T1000 (cell line): ENCODE data around the gene PRR11.
"Not testable (repeated sequence)": the region's sequence is repeated elsewhere in the genome, so short reads cannot be mapped to it uniquely, and the experiment has no call there.

Source experiments
- DNase-seq: peaks from one replicate; lab custom pipeline; 2025; ENCODE audit warnings: mixed read lengths; lab: John Stamatoyannopoulos, UW

The PRR11 gene

DNA sequence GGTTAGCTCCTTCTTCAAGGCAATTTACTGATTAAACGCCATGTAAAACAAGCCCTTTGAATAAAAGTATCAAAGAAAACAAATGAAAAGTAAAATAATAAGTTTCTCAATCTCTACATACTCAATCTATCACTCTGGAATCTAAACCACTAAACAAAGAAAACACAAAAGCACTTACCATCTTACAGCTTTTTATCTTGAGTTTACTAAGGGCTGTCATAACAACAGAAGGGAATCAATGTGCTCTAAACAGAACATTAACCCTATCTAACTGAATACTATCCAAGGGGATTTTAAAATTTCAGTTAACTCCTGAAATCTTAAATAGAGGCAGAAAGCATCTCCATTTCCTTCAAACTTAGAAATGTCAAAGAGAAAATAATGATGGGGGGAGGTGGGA lies 4.0 kb upstream of the PRR11 start:
- no peak for DNase-seq

DNA sequence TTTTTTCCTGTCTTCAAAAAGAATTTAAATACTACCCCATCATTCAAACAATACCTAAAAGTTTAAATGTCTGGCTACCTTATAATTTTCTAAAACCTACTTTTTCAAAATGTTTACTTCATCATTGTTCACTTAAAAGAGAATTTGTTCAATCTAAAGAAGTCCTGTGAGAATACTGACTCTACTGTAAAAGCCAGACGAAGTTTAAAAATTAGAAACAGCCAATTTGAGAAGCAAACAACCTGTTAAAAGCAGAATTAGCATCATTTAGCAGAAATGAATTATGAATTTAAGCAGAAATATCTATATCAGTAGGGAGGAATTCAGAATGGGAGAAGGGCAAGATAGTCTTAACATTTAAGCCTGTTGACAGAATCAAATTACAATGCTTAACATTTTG lies 2.6 kb upstream of the PRR11 start:
- no peak for DNase-seq

DNA sequence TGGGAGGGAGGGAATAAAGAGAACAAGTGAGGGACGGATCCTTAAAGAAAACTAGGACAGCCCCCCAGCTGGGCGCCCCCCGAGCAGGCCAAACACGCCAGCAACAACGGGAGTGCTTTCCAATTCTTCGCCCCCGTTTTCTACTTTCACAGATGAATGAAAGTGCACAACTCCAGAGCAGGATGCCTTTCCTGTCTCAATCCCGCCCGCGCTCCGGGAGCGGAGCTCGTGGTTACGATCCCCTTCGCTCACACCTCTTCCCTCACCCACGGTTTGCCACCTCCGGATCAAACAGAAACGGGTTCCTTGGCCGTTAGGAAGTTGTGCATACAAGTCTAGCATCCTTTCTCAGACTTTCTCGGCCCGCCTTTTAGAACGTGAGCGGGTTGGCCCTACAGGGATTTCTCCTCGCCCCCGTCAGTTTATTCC lies 1.2 kb upstream of the PRR11 start:
- DNase-seq = no peak

DNA sequence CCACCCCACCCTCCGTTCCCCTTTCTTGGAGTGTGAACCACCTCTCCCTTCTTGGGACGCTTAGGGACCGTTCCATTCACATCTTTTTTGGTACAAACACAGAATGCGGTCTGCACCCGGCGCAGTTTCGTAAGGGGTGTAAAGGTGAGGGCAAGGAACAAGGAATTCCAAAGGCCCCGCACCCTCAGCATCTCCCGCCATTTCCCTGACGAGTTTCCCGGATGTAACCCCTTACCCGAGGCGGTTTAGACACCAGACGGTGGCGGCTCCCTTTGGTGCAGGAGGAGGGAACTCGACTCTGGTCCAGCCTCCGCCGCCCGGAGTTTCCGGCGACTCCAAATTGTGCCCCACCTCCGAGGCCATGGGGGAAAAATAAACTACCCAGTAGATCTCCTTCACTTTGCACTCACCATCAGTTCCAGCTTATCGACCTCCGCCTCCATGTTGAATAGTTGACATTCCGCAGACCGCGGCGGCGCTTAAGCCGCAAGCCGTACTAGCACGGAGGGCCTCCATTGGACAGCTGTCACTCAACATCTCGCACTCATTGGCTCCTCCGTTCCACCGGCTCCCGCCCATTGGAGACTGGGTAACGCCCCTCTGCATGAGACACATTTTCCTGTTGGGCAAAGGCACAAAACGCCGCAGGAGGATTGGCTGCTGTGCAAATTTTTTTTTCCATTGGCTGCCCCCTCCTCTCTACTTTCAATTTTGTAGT lies 666 bp upstream of the PRR11 start, which contains the start of gene SKA2:
Gene SKA2, minus strand, starts transcription at position 466 of the 718 bp plus-strand sequence. Its CDS starts 23 bp downstream, at position 443.
- peak; percentile 100 for DNase-seq

DNA sequence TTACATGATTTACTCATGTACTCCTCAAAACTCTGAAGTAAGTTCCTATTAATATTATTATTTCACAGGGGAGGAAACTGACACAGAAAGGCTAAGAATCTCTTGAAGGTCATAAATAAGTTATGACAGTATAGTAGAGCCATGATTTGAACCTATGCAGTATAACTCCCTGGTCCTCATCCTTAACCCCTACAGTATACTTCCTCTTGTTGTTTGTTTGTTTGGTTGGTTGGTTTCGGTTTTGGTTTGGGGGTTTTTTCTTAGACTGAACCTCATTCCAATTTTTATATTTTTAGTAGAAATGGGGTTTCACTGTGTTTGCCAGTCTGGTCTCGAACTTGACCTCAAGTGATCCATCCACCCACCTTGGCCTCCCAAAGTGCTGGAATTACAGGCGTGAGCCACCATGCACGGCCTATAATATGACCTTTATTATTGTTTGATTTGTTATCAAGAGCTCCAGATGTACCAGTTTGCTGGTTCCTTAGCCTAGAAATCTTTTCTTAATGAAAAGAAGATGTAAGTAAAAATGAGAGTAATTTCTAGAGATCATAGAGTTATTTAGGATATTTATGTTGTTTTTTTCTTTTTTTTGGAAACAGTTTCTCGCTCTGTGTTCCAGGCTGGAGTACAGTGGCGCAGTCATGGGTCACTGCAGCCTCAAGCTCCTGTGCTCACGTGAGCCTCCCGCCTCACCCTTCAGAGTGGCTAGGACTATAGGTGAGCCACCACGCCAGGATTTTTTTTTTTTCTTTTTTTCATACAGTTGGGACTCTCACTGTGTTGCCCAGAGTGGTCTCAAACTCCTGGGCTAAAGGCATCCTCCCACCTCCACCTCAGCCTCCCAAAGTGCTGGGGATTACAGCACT lies 4.8 kb downstream of the PRR11 start:
- DNase-seq = no peak

DNA sequence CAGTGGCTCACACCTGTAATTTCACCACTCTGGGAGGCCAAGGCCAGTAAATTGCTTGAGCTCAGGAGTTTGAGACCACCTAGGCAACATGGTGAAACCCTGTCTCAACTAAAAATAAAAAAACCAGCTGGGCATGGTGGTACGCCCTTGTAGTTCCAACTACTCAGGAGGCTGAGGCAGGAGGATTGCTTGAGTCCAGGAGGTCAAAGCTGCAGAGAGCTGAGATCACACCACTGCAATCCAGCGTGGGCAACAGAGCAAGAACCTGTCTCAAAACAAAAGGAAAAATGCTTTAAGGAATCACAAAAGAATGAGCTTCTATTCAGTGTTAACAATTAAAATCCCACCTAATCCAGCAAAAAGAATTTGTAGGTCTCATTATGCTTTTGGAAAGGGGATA lies 5.9 kb downstream of the PRR11 start:
- DNase-seq = no peak

DNA sequence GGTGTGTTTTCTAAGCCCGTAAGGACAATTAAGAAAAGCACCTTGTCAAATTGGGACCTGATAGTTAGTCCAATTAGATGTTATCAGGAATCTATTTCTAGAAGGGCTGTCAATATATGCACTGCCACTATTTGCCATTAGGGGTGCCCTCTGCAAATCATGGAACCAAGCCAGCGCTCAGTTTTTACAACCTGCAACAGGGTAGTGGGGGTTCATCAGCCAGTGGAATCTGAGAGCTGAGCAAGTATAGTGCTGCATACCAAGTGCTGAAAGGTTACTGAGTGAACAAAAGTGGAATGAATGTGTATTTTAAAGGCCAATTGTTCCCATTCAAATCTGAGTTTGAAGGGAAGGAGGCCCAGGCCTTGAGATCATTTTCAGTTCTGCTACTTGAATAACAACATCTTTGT lies 10.4 kb downstream of the PRR11 start:
- DNase-seq = peak; percentile 34

DNA sequence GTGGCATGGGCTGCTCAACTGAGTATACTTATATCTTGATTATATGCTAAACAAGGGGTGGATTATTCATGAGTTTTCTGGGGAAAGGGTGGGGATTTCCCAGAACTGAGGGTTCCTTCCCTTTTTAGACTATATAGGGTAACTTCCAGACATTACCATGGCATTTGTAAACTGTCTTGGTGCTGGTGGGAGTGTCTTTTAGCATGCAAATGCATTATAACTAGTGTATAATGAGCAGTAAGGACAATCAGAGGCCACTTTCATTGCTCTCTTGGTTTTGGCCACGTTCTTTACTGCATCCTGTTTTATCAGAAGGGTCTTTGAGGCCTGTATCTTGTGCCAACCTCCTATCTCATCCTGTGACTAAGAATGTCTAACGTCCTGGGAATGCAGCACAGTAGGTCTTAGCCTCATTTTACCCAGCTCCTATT lies 12.0 kb downstream of the PRR11 start:
- DNase-seq = no peak

DNA sequence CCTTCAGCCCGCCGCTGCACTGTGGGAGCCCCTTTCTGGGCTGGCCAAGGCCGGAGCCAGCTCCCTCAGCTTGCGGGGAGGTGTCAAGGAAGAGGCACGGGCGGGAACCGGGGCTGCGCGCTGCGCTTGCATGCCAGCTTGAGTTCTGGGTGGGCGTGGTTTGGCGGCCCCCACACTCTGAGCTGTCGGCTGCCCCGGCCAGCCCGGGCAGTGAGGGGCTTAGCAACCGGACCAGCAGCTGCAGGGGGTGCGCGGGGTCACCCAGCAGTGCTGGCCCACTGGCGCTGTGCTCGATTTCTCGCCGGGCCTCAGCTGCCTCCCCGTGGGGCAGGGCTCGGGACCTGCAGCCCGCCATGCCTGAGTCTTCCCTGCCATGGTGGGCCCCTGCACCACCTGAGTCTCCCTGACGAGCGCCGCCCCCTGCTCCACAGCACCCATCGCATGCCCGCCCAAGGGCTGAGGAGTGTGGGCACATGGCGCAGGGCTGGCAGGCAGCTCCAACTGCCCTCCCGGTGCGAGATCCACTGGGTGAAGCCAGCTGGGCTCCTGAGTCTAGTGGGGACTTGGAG lies 17.0 kb downstream of the PRR11 start:
- no peak for DNase-seq

DNA sequence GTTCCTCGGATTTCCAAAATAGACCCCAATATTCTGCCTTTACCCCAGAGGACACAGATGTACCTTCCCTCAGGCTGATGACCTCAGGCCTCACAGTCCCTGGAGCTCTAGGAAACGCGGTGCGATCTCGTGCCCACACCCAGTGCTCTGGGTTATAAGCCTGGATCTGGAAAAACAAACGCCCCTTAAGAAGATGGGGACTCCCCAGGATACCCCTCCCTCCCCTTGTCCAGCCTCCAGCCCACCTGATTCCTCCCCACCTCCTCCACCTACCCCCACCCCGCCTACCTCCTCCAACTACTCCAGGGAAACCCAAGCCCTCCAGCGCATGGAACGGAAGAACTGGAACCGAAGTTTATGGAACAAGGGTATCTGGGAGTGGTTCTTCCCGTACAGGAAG lies 19.1 kb downstream of the PRR11 start:
- DNase-seq = no peak

DNA sequence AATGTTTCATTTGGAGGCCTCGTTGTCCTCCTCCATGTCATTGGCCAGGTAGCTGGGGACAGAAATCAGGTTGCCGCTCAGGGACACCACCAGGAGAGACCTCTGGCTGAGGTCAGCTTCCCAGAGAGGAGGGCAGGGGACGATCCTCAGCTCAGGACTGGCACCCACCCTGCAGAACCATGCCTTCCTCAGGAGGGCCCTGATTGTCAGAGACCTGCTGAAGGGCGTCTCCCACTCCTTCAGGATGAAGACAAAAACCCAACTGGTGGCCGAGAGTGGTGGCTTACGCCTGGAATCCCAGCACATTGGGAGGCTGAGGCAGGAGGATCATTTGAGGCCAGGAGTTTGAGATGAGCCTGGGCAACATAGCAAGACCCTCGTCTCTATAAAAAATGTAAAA lies 19.5 kb downstream of the PRR11 start:
- no peak for DNase-seq

DNA sequence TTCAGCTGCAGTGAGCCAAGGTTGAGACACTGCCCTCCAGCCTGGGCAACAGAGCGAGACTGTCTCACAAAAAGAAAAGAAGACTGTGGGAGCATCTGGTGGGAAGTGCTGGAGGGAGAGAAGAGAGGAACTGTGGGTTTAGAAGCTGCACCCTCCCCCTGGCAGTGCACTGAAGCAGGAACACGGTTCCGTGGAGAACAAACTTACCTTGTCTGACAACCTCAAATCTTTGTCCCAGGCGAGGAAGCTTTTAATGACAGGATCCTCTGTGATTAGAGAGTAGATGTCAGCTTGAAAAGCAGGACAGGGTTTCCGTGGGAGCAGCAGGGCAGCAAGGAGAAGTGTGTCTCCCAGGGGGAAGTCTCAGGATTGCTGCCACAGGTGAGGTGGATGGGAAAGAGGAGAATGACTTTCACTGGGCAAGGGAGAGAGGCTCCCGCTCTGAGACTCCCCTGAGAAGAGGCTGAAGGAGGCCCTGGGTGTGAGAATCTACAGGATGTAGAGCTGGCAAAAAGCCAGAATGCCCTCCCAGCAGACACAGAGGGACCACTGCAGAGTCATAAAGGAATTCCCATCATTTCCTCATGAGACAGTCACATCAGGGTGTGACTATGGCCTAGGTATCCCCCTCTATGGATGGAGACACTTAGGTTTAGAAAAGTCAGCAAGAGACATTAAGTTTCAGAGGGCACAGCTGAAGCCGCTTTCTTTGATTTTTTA lies 22.9 kb downstream of the PRR11 start:
- DNase-seq = no peak

DNA sequence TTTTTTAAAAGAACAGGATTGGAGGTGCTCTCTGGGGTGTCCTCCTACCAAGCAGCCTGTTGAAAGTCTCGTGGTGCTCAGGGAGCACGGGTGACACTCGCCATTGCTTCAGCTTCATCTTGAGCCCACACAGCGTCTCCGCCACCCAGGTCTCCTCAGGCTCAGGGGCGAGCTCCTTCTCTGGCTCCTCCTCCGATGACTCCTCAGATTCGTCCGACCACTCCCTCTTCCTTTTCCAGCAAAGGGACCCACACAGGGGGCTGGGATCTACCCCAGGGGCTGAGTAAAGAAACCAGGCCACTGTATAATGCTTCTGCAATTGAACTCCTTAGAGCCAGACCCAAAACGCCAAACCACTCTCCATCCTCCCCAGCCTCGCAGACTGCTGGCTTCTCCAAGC lies 24.1 kb downstream of the PRR11 start:
- not testable (repeated sequence) for DNase-seq

DNA sequence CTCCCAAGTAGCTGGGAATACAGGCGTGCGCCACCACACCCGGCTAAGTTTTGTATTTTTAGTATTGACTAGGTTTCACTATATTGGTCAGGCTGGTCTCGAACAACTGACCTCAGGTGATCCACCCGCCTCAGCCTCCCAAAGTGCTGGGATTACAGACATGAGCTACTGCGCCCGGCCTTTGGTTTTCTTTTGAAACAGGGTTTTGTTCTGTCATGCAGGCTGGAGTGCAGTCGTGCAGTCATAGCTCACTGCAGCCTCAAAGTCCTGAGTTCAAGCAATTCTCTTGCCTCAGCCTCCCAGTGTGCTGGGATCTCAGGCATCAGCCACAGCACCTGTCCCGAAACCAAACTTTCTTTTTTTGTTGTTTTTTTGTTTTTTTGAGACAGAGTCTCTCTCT lies 25.1 kb downstream of the PRR11 start:
- no peak for DNase-seq

DNA sequence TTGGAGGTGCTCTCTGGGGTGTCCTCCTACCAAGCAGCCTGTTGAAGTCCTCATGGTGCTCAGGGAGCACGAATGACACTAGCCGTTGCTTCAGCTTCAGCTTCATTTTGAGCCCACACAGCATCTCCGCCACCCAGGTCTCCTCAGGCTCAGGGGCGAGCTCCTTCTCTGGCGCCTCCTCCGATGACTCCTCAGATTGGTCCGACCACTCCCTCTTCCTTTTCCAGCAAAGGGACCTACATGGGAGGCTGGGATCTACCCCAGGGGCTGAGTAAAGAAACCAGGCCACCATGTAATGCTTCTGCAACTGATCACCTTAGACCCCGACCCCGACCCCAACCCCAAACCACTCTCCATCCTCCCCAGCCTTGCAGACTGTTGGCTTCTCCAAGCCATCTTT lies 25.9 kb downstream of the PRR11 start:
- DNase-seq = no peak

DNA sequence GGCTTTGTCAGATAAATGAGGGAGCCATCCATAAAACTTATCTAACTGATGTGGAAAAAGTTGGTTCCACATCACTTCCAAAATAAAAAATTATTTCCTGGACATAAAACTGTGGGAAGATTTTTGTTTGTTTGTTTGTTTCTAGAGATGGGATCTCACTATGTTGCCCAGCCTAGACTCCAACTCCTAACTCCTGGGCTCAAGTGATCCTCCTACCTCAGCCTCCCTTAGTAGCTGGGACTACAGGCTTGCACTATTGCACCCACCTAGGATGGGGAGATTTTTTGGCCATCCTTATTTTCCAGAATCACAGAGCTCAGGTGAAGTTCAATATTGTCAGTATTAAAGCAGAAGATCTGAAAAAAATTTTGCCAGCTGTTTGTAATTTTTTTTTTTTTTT lies 30.5 kb downstream of the PRR11 start:
- DNase-seq = no peak

DNA sequence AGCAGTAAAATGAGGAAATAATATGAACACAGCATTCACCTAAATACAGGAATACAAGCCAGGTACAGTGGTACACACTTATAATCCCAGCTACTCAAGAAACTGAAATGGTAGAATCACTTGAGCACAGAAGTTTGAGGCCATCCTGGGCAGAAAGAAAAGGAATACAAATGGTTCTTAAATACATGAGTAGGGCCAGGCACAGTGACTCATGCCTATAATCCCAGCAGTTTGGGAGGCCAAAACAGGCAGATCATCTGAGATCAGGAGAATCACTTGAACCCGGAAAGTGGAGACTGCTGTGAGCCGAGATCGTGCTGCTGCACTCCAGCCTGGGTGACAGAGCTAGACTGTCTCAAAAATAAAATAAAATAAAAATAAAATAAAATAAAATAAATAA lies 31.3 kb downstream of the PRR11 start:
- DNase-seq = no peak

DNA sequence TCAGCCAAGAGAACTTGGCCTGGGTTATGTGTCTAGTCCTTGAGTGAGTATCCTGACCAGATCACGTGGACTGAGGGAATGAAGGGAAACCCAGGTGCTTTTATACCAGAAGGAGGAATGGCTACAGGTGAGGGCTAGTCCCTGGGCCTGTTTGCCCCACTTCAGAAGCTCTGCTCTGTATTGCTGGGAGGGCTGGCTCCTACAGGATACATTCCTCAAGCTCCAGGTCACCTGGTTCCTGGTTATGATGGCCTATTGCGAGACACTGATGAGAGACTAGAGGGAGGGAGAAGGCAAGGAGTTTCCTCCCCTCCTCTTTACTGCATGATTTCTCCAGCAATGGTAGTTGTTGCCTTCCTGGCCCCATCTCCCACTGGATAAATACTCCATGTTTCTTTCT lies 35.3 kb downstream of the PRR11 start:
- no peak for DNase-seq

DNA sequence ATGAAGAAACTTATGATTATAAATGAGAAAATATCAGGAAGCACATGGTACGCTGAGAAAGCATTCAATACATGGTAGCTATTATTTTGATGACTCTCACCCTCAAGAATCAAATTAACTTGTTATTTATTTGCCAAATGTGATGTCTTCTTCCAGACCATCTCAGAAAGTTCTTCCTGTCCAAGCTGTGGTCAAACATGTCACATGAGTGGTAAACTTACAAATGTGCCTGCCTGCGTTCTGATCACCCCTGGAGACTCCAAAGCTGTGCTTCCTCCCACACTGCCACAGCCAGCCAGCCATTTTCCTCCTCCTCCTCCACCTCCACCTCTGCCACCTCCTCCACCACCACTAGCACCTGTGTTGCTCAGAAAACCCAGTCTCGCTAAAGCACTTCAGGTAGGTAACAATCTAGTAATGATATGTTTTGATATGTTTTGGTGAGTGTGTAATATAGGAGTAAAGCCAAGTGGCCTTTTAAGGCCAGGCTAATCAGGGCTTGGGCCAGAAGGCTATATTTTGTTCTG lies 37.9 kb downstream of the PRR11 start:
- no peak for DNase-seq

DNA sequence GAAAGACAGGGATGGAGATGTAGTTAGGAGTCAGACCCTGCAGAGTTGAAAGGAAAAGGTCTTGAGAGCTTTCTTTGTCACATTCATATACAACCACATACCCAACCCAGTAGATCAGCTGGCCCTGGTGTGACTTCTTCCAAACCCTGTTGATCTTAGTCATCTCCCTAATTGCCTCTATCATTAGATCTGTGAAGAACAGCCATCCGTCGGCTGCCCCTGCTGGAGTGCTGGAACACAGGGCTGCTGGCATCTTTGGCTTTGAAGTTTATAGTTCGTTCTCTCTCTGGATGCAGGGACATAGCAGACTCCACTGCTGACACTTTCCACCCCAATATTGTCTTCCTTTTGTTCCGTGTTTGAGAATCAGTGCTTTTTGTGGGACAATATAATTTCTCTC lies 43.9 kb downstream of the PRR11 start:
- no peak for DNase-seq

DNA sequence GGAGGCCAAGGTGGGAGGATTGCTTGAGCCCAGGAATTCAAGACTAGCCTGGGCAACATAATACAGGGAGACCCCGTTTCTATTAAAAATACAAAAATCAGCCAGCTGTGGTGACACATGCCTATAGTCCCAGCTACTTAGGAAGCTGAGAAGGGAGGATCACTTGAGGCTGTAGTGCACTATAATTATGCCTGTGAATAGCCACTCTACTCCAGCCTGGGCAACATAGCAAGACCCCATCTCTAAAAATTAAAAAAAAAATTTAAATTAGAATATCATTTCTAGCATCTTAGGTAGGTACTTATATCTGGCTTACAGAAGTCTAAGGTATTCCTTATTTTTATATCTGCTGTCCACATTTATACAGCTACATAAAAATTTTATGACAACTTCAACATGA lies 46.8 kb downstream of the PRR11 start:
- DNase-seq = no peak

DNA sequence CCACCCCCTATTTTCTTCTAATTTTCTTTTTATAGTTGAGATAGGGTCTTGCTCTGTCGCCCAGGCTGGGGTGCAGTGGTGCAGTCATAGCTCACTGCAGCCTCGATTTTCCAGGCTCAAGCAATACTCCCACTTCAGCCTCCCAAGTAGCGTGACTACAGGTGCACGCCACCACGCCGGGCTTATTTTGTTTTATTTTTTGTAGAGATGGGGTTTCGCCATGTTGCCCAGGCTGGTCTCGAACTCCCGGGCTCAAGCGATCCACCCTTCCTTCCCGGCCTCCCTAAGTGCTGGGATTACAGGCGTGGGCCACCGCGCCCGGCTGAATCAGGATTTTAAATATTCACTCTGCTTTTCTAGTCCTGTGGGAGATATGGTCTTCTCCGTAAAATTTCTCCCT lies 63.8 kb downstream of the PRR11 start:
- no peak for DNase-seq
